GM13976 (cell line): ENCODE measurements around the gene CACNG4.

Experiments used
- DNase-seq: peaks from one replicate; pipeline ENCODE4 v3.0.0; 2012; ENCODE audit warnings: low spot score
- CTCF ChIP-seq: IDR thresholded peaks from 2 replicates; pipeline ENCODE4 v1.5.1; 2012; ENCODE audit warnings: borderline replicate concordance, mild to moderate bottlenecking; ENCODE audit not compliant: insufficient read depth; ENCODE audit errors: extremely low read depth, missing control alignments, control extremely low read depth
- in situ Hi-C: fragments of 300-500 bp; cut with MboI; formaldehyde crosslinking; loops from one replicate; pipeline ENCODE4 v1.12.0; 2022; ENCODE audit warnings: low sequenced_read_pairs, mixed read lengths, inconsistent platforms; ENCODE audit not compliant: unreplicated experiment

Gene CACNG4

GRCh38 chr17:67018471-67019434 is 54.2 kb downstream of the CACNG4 start:
- in situ Hi-C loops = no loop called here
- DNase-seq = no peak

GRCh38 chr17:67019809-67020208 is 55.3 kb downstream of the CACNG4 start:
- no peak for DNase-seq
- in situ Hi-C loops = no loop called here
- no peak for TF ChIP-seq CTCF

More at GRCh38 chr17:67018471-67019434, 54.2 kb downstream of the CACNG4 start:
- TF ChIP-seq CTCF = no peak

GRCh38 chr17:67020293-67020766 is 55.8 kb downstream of the CACNG4 start:
- no peak for TF ChIP-seq CTCF
- in situ Hi-C loops = no loop called here
- DNase-seq = no peak

GRCh38 chr17:67021196-67021595 is 56.7 kb downstream of the CACNG4 start:
- DNase-seq = no peak
- in situ Hi-C loops = no loop called here
- no peak for TF ChIP-seq CTCF

GRCh38 chr17:67021743-67022450 is 57.4 kb downstream of the CACNG4 start:
- in situ Hi-C loops = no loop called here
- no peak for TF ChIP-seq CTCF
- no peak for DNase-seq

GRCh38 chr17:67022451-67022810 is 57.9 kb downstream of the CACNG4 start:
- no peak for TF ChIP-seq CTCF
- in situ Hi-C loops = no loop called here
- DNase-seq = no peak
